IPS-18c (cell line): ENCODE results near the gene AGAP5.

ENCODE experiments used
- H3K4me3 ChIP-seq: 2 replicates; pipeline ENCODE4 v1.7.0; 2013; ENCODE audit warnings: low read depth, mild to moderate bottlenecking, low read length, moderate library complexity; ENCODE audit not compliant: insufficient read depth
- H3K9me3 ChIP-seq: one replicate; pipeline ENCODE4 v1.6.1; 2013; ENCODE audit warnings: mild to moderate bottlenecking, low read length, moderate library complexity; ENCODE audit not compliant: control insufficient read depth, insufficient read depth

The AGAP5 gene

DNA sequence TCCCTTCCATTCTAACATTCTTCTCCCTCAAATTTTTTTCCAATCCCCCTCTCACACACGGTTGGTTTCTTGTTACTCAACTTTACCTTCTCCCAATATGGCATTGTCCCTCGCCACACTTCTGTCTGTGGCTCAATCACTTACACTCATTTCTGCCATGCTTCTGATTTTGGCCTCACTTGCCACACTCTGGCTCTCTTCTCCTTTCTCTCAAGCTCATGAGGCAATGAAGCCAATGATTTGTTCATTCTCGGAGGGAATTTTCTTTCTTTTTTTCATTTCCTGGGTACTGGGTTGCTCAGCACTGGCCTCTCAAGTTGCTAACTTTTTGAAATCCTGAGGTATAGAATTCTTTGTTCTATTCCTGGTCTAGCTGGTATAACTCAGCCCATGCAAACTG, 52.7 kb downstream of the AGAP5 start:
- Histone ChIP-seq H3K4me3 (no peak overlapping the region), H3K9me3 (peaks cover 2% of the 10 kb centered on the region)

DNA sequence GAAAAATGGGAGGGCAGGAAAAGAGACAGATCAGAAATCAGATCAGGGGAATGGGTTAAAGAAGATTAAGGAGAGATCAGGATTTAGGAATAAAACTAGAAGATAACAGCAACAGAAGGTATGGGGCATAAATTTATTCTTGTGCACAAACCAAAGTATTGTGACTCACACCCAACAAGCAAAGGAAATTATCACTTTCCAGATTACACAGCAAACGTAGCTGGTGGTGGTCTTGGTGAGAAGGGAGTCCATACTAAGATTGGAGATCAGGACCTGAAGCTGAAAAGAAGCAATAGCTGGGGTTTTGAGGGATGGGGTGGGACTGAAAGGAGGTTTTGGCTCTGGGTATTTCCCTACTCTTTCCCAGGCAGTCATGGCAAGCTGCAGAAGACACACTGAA, 53.1 kb downstream of the AGAP5 start:
- H3K9me3 ChIP-seq = peaks cover 2% of the 10 kb centered on the region
- H3K4me3 ChIP-seq = no peak overlapping the region

DNA sequence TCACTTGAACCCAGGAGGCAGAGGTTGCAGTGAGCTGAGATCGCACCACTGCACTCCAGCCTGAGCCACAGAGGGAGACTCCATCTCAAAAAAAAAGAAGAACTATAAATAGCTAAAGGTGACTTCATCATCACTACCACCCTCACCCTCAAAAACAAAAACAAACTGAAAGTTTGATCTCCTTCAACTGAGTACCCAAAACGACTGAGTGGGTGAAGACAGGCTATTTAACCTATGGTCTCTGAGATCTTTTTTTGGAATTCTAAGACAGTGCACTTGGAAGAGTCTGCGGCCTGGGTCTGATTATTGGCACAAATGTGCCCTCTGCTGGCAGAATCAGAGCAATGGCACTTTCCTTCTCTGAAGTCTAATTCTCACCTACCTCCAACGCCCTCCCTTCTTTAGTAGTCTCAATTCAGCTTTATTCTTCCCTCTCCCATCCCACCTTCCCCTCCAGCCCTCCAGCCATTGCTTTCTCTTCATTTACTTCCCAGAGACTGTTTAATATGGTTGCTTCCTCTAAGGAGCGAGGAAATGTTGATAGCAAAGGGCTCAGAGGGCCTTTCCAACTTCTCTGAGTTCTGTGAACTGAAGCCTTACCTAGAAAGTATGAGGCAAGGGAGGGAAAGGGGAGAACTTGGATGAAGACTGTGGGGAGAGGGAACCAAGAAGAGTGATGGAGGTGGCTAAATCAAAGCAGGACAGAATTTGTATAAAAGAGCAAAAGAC, 53.7 kb downstream of the AGAP5 start:
- Histone ChIP-seq H3K4me3 (no peak overlapping the region), H3K9me3 (peaks cover 2% of the 10 kb centered on the region)

DNA sequence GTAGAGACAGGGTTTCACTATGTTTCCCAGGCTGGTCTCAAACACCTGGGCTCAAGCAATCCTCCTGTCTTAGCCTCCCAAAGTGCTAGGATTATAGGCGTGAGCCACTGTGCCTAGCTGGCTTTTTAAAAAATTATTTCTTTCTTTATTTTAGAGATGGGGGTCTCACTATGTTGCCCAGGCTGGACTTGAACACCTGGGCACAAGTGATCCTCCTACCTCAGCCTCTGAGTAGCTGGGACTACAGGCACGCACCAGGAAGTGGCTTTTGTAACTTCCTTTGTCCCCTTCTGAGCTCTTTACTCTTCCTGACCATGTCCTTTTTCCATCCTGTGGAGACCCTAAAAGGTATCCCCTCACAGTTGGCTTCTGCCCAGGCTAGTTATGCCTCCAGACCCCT, 54.5 kb downstream of the AGAP5 start:
- peaks cover 2% of the 10 kb centered on the region for H3K9me3 ChIP-seq
- H3K4me3 ChIP-seq = no peak overlapping the region

DNA sequence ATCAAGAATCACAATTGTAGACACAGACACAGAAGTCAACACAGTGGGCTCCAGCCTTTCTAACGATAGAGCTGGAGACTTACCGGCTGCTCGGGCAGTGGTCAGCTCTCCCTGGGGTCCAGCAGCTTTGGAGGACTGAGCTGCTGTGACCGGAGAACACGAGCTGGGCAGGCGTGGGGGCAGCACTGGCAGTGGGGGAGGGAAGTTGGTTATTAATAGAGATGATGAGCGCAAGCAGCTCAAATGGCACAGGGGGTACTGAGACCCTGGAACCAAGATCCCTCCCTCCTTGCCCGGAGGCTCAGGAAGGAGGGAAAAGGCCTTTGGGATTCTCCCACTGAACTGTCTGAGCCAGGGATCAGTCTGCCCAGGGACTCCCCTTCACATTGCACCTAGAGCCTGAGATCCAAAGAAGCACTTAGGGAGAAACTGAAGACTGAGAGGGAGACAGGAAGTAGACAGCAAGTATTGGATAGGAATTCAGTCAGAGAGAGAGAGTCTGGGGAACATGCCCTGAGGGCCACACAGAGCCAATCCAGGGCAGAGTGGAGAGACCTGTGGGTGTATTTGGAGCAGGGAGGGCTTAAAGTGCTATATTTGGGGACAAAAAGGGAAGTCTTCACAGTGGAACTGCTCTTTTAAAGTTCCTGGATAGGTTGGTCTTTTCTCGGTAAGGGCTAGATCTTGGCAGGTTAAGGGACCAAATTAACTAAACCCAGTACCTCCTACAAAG, 56.4 kb downstream of the AGAP5 start, which contains the start of gene MYOZ1:
Gene MYOZ1 (minus strand): TSS at position 147 of the 733 bp plus-strand sequence. CDS start 1,457 bp downstream, outside the sequence.
- H3K4me3 ChIP-seq = no peak within 1 kb of the TSS
- no peaks in the 10 kb centered on the region for H3K9me3 ChIP-seq

DNA sequence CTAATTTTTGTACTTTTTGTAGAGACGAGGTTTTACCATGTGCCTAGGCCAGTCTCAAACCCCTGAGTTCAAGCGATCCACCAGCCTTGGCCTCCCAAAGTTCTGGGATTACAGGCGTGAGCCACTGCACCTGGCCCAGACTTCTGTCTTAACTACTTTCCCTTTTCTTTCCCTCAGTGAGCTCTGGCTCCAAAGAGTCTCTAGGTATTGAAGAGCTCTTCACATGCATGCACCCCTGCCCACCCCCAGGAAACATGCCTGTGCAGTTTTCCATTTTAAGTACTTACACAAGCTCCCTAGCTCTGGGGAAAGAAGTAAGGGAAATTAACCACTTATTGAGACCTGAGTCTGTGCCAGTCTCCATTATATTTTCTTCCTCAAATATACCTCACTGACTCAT, 58.6 kb downstream of the AGAP5 start:
- H3K9me3 ChIP-seq = no peaks in the 10 kb centered on the region
- H3K4me3 ChIP-seq = no peak overlapping the region

DNA sequence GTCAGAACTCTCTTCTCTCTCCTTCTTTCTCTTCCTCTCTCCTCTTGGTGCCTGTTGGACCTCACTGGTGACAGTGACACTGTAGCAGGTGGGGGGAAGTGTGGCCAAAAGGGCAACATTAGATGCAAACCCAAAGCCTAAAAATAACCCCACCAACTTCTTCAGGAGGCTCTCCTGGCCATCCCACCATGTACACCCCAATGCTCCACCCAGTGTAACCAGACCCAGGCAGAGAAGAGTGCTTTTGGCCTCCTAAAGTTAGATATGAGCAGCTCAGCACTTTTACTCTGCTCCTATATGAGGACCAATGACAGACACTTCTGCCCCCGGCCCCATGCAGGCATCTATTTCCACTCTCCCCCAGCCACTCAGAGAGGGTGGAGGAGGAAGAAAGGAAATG, 62.1 kb downstream of the AGAP5 start:
- Histone ChIP-seq H3K9me3 (no peaks in the 10 kb centered on the region), H3K4me3 (no peak overlapping the region)

DNA sequence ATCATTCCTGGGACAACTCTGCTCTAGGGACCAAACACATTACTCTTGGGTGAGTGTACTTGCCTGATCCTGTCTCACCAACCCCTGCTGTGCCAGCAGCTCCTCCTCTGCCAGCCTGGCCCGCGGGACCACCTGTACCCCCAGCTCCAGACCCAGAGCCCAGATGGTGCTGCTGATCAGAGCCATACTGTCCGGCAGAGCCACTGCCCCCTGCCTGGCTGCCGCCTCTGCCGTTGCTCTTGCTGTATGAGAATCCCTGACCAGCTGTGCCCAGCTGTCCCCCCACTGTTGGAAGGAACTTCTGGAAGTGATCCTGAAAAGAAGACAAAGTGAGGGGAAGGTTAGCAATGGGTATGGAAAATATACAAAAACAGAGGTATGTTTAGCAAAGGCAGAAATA, 63.5 kb downstream of the AGAP5 start:
- Histone ChIP-seq H3K9me3 (no peaks in the 10 kb centered on the region), H3K4me3 (no peak overlapping the region)

DNA sequence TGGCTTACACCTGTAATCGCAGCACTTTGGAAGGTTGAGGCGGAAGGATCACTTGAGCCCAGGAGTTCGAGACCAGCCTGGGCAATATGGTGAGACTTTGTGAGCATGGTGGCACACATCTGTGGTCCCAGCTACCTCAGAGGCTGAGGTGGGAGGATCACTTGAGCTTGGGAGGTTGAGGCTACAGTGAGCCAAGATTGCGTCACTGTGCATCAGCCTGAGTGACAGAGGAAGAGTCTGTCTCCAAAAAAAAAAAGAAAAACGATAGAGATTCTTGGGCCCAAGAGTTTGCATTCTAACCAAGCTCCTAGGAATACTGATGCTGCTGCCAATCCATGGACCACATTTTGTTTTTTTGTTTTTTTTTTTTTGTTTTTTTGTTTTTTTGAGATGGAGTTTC, 68.7 kb downstream of the AGAP5 start:
- H3K4me3 ChIP-seq = no peak overlapping the region
- no peaks in the 10 kb centered on the region for H3K9me3 ChIP-seq

DNA sequence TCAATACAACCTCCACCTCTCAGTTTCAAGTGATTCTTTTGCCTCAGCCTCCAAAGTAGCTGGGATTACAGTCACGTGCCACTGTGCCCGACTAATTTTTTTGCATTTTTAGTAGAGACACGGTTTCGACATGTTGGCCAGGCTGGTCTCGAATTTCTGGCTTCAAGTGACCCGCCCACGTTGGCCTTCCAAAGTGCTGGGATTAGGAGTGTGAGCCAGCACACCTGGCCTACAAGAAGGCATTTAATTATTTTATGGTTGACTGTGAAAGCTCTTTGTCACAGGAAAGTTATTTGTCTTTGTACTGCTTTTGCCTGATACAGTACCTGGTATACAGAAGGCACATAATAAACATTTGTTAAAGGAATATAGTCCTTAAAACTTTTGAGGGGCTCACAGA, 69.5 kb downstream of the AGAP5 start:
- Histone ChIP-seq H3K9me3 (no peaks in the 10 kb centered on the region), H3K4me3 (no peak overlapping the region)

DNA sequence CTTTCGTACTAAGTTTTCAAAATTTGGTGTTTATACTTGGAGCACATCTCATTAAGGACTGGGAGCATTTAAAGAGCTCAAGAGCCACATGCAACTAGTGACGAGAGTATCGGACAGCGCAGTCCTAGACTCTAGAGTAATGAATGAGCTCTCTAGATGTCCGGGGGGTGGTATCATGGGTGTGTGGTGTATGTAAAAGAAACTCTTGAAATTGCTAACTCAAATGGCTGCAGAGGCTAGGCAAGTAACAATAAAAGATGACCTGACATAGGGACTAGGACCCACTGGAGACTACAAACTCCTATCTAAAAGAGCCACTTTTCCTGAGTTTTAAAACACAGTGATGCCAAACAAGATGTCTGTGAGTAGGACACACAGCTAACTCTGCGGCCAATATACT, 70.6 kb downstream of the AGAP5 start:
- Histone ChIP-seq H3K9me3 (no peaks in the 10 kb centered on the region), H3K4me3 (no peak overlapping the region)

DNA sequence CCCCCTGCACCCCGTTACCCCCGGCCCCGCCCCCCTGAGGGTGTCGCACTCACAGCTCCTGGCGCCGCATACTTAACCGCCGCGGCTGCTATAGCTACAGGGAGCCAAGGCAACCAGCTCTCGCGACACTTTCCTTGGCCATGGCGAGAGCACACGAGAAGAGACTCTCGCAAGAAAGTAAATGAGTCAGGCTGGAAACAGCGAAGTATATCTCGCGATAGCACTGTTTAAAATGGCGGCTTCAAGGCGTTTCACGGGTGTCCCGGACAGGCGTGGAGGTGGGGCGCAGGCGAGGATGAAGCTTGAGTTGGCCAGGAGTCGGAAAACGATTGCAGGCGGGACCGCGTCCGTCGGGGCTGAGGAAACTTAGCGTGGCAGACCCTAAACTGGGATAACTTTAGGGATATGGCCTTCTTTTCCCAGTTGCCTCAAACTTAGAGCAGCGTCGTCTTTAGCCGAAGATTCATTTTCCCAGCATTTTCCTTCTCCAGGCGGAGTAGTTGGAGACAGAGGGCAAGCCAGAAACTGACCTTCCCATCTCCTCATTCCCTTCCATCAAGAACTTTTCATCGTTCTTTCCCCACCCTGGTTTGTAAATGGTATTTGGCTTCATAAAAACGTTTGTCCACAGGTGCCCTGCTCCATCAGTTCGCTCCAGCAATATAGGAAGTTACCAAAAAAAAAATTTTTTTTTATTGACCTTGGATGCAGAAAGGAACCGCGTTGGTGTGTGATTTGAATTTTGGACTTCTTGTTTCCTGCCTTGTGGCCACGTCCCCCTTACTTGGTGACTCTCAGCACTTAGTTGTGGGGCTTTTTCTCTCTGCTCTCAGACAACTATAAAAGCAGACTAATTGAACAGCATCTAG, 71.8 kb downstream of the AGAP5 start:
- Histone ChIP-seq H3K9me3 (no peaks in the 10 kb centered on the region), H3K4me3 (peak overlapping the region; percentile 99)

DNA sequence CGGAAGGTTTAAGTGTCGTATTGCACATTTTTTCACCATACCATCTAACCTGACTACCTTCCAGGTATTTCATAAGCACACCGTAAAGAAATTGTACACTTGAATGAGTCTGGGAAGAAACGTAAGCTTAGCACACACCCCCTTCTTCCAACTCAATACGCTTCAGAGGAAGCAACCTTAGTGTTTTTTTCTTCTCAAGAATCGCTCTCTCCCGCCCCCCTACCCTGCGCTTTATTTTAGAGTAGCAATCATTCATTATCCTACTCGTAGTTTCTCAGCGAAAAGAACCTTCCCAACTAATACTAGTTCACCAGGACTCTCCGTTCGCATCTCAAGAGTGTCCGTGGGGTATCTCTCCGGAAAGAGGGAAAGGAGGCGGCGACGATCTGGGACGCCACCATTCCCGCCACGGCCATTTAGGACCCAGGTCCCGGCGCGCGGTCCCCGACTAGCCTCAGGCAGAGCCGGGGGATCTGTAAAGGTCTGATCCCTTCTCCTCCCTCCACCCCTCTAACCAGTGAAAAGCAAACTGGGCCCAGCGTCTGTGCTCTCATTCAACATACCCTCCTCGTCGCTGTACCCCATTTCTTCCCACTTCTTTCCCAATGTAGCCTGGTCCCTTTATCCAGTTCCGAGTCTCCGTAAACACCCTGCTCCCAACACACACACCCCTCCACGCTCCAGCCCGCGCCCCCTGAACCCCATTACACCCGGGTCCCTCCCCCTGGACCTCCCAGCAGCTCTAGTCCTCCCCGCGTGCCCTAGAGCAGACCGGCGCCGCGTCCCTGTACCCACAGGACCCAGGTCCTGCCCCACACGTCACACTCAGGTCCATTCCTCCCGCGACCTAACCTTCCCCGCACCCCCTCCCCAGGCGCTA, 72.7 kb downstream of the AGAP5 start:
- H3K4me3 ChIP-seq = peak overlapping the region; percentile 99

More for the DNA sequence above, 72.7 kb downstream of the AGAP5 start:
- no peaks in the 10 kb centered on the region for H3K9me3 ChIP-seq
